ENCODE data around the gene ZNF664. TPM values are rescaled to one million over a fixed set of nuclear protein-coding genes. Genes with fewer than 3 reads are reported as not detected.

Gene ZNF664
- total RNA-seq, 1 experiment from 2014 or later: 124 TPM

DNA sequence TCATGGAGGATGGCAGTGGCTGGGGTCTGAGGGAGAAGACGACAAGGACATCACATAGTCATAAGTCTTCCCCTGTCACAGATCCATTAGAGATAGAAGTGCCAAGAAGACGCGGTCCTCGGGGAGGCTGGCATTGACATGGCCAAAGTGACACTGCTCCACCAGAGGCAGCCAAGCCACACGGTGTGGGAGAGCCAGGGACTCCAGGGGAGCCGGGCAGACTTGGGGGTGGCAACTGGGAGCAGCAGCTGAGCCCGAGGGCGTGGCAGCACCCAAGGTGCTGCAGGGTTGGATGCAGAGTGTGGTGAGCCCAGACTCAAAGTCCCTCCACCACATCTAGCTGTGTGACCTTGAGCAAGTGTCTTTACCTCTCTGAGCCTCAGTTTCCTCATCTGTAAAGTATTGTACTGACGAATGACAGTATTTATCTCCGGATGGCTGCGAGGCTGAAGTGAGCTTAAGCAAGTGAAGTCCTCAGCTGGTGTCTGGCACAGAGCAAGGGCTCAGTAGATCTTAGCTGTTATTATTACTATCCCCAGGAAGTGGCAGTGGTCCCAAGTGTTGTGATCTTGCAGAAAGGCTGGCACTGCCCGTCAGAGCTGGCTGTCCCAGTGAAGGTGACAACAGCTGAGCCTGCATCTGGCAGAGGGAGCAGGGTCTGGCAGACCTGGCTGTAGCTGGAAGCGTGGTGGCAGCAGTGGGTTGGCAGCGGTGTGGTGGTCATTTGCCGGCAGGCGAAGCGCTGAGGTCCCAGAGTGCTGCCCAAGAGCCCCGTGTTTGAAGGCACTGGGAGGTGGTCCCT is 54.9 kb downstream of the ZNF664 start (continued):
- no peak for TF ChIP-seq POLR2A (IDR thresholded peaks at IDR 0.05; ENCODE audit: borderline replicate concordance, extremely low read depth, insufficient read depth, insufficient read length)
- TF ChIP-seq SIN3A (IDR thresholded peaks at IDR 0.05; ENCODE audit: low read depth): no peak
- TF ChIP-seq YY1 (IDR thresholded peaks at IDR 0.05; ENCODE audit: extremely low read depth, insufficient replicate concordance, low read depth, low read length): no peak
- TF ChIP-seq SRF (IDR thresholded peaks at IDR 0.05; ENCODE audit: low read depth): no peak
- TF ChIP-seq MAX (IDR thresholded peaks at IDR 0.05): no peak

GRCh38 chr12:124028555-124028925 is 55.5 kb downstream of the ZNF664 start:
- H3K79me2 ChIP-seq (ENCODE audit: insufficient read depth, low read length): no peaks in the 10 kb centered on the region
- H3K9ac ChIP-seq (ENCODE audit: low read length): no peak overlapping the region
- no peaks in the 10 kb centered on the region for H4K20me1 ChIP-seq (ENCODE audit: insufficient read depth)
- ChIA-PET CTCF (no interaction called here), POLR2A (no interaction called here), RAD21 (ENCODE audit: low non-redundant PET in 1 of 2, low total read pairs in 2 of 2, uncharacterized antibody in 2 of 2, unreplicated experiment in 2 of 2) (no interaction called here)
- no peak for ATAC-seq
- no peaks in the 10 kb centered on the region for H3K27me3 ChIP-seq (ENCODE audit: insufficient read depth, low read length)
- TF ChIP-seq ATF3 (IDR thresholded peaks at IDR 0.05) (no peak), SRF (IDR thresholded peaks at IDR 0.05; ENCODE audit: low read depth) (no peak), SIN3A (IDR thresholded peaks at IDR 0.05; ENCODE audit: low read depth) (no peak)
- H3K27ac ChIP-seq (ENCODE audit: low read depth, low read length): no peak overlapping the region
- H3K4me3 ChIP-seq (replicated peaks in 1 of 2; ENCODE audit: low read depth in 1 of 2, low read length in 2 of 2): no peak overlapping the region
- no peak for DNase-seq (ENCODE audit: low read depth, low spot score)
- no peak overlapping the region for H3K4me2 ChIP-seq (ENCODE audit: low read length)
- peaks cover 0 to 22% of the 10 kb centered on the region in 2 experiments; a peak in 2 of 4 replicates for H3K4me1 ChIP-seq (ENCODE audit: control insufficient read depth in 1 of 2, insufficient read depth in 2 of 2, low read length in 2 of 2)
- no TSS peak for BruUV-seq (replicated peaks)
- no peaks in the 10 kb centered on the region for H3K9me2 ChIP-seq (ENCODE audit: insufficient read depth)
- intact Hi-C loops (cut with micrococcal nuclease): no loop called here
- no peaks in the 10 kb centered on the region for H3K36me3 ChIP-seq (ENCODE audit: control insufficient read depth in 1 of 2, insufficient read depth in 2 of 2, low read length in 2 of 2)
- H3K9me3 ChIP-seq (ENCODE audit: control insufficient read depth in 1 of 2, insufficient read depth in 1 of 2, low read depth in 1 of 2, low read length in 2 of 2): no peaks in the 10 kb centered on the region
- H2AFZ ChIP-seq (ENCODE audit: low read depth, low read length, poor library complexity, severe bottlenecking): no peak overlapping the region

DNA sequence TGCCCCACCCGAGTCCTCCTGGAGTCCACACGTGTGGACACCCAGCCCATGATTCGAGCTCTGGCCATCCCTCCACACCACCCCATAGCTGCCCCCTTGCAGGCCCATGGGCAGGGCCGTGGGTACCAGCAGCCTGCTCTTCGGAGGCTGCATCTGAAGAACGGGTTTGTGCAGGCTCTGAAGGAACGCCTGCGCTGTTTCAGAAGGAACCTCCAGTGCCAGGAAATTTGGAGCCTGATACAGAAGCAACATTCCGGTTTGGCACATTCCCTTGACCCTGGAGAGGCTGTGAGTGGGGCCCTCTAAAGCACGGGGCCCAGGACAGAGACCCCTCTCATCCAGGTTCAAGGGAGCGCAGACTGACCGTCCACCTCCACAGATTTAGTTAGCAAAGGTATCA is 57.0 kb downstream of the ZNF664 start:
- POLR2A ChIA-PET: no interaction called here
- no peak overlapping the region for H3K27ac ChIP-seq (ENCODE audit: low read depth, low read length)
- H3K9me3 ChIP-seq (ENCODE audit: control insufficient read depth in 1 of 2, insufficient read depth in 1 of 2, low read depth in 1 of 2, low read length in 2 of 2): no peaks in the 10 kb centered on the region
- H3K36me3 ChIP-seq (ENCODE audit: control insufficient read depth in 1 of 2, insufficient read depth in 2 of 2, low read length in 2 of 2): no peaks in the 10 kb centered on the region
- H3K27me3 ChIP-seq (ENCODE audit: insufficient read depth, low read length): no peaks in the 10 kb centered on the region
- no peak for TF ChIP-seq POLR2A (IDR thresholded peaks at IDR 0.05; ENCODE audit: borderline replicate concordance, extremely low read depth, insufficient read depth, insufficient read length)
- no peak for TF ChIP-seq TCF7L2 (IDR thresholded peaks at IDR 0.05; ENCODE audit: borderline replicate concordance, extremely low read depth, insufficient read depth, insufficient read length)
- TF ChIP-seq ZBTB33 (IDR thresholded peaks at IDR 0.05; ENCODE audit: extremely low read depth, insufficient replicate concordance, low read length): no peak
- TF ChIP-seq POLR2AphosphoS5 (IDR thresholded peaks at IDR 0.05; ENCODE audit: low read depth, low read length): no peak
- TF ChIP-seq ZFX (IDR thresholded peaks at IDR 0.05): no peak
- no peak for TF ChIP-seq ELF1 (IDR thresholded peaks at IDR 0.05; ENCODE audit: borderline replicate concordance, low read depth)
- H3K9ac ChIP-seq (ENCODE audit: low read length): no peak overlapping the region
- BruUV-seq (replicated peaks): no TSS peak
- no peak overlapping the region for H2AFZ ChIP-seq (ENCODE audit: low read depth, low read length, poor library complexity, severe bottlenecking)
- no peak overlapping the region for H3K4me2 ChIP-seq (ENCODE audit: low read length)
- intact Hi-C loops (cut with micrococcal nuclease): loop anchor here (10.0 kb wide), 1 partner anchor 525 kb away; no protein-coding TSS in a partner anchor
- DNase-seq (ENCODE audit: low read depth, low spot score) (no peak), ATAC-seq (no peak)
- H3K9me2 ChIP-seq (ENCODE audit: insufficient read depth): no peaks in the 10 kb centered on the region
- H4K20me1 ChIP-seq (ENCODE audit: insufficient read depth): no peaks in the 10 kb centered on the region
- peaks cover 0 to 22% of the 10 kb centered on the region in 2 experiments; a peak in 2 of 4 replicates for H3K4me1 ChIP-seq (ENCODE audit: control insufficient read depth in 1 of 2, insufficient read depth in 2 of 2, low read length in 2 of 2)
- H3K79me2 ChIP-seq (ENCODE audit: insufficient read depth, low read length): no peaks in the 10 kb centered on the region
- RAD21 ChIA-PET (ENCODE audit: low non-redundant PET in 1 of 2, low total read pairs in 2 of 2, uncharacterized antibody in 2 of 2, unreplicated experiment in 2 of 2): no interaction called here
- CTCF ChIA-PET: no interaction called here
- no peak overlapping the region for H3K4me3 ChIP-seq (replicated peaks in 1 of 2; ENCODE audit: low read depth in 1 of 2, low read length in 2 of 2)

Data from HCT116 (cell line).